HCT116 (cell line): ENCODE measurements around the gene KDSR. TPM values are rescaled to one million over a fixed set of nuclear protein-coding genes. Genes with fewer than 3 reads are reported as not detected.

Source experiments
- ATAC-seq: fragments of 200-7000 bp; cut with Tn5 transposase; 2 replicates; pipeline ENCODE4 v1.9.1; 2020; ENCODE audit warnings: mild to moderate bottlenecking, moderate library complexity
- BruUV-seq: library from RNA; stranded (reverse); fragments of 400-500 nt; replicated peaks from 2 replicates; lab custom pipeline; 2021; lab: Mats Ljungman, UMichigan
- CTCF ChIA-PET: fragments of 300-600 bp; sonication (Branson Sonifier 250); formaldehyde crosslinking; loops from one replicate; lab custom pipeline; 2021; ENCODE audit warnings: antibody characterized with exemption; lab: Charles Lee
- POLR2A ChIA-PET: fragments of 300-600, 350-600 bp; sonication (Branson Sonifier 250); formaldehyde crosslinking; loops from one replicate; lab custom pipeline; 2021; ENCODE audit warnings: antibody characterized with exemption; lab: Charles Lee
- RAD21 ChIA-PET, 2 experiments: fragments of 300-600 bp; sonication (Branson Sonifier 250); formaldehyde crosslinking; loops; one replicate each; lab custom pipeline; 2023; ENCODE audit warnings: low total read pairs in 2 of 2; ENCODE audit not compliant: uncharacterized antibody in 2 of 2, unreplicated experiment in 2 of 2, low non-redundant PET in 1 of 2; lab: Charles Lee
- DNase-seq: peaks from one replicate; pipeline ENCODE4 v3.0.0-alpha.2; 2010; ENCODE audit warnings: low read depth, low spot score
- H2AFZ ChIP-seq: fragments of 200-600 bp; shearing (Covaris generic), sonication (generic); 2 replicates; pipeline ENCODE4 v1.6.1; 2017; ENCODE audit warnings: low read depth, mixed run types, mixed read lengths, antibody characterized with exemption, low read length; ENCODE audit not compliant: poor library complexity, severe bottlenecking
- H3K27ac ChIP-seq: 2 replicates; pipeline ENCODE4 v1.5.1; 2012; ENCODE audit warnings: low read depth, low read length
- H3K27me3 ChIP-seq: fragments of 200-600 bp; sonication (generic); 2 replicates; pipeline ENCODE4 v1.6.1; 2016; ENCODE audit warnings: mixed run types, low read length, mixed read lengths; ENCODE audit not compliant: insufficient read depth
- H3K36me3 ChIP-seq, 2 experiments: fragments of 200-500 bp in 1 of 2; fragments of 200-600 bp in 1 of 2; sonication (Bioruptor generic) in 1 of 2; sonication (generic) in 1 of 2; 2 replicates each; pipeline versions ENCODE4 v1.5.1 to v1.6.1; 2014 to 2016; ENCODE audit warnings: low read length in 2 of 2, inconsistent platforms in 1 of 2, mixed read lengths in 1 of 2, mixed run types in 1 of 2; ENCODE audit not compliant: insufficient read depth in 2 of 2, control insufficient read depth in 1 of 2
- H3K4me1 ChIP-seq, 2 experiments: fragments of 200-600 bp in 1 of 2; sonication (generic) in 1 of 2; 2 replicates each; pipeline versions ENCODE4 v1.5.1 to v1.6.1; 2012 to 2017; ENCODE audit warnings: low read length in 2 of 2, inconsistent platforms in 1 of 2, mild to moderate bottlenecking in 1 of 2, mixed read lengths in 1 of 2, mixed run types in 1 of 2, moderate library complexity in 1 of 2; ENCODE audit not compliant: insufficient read depth in 2 of 2, control insufficient read depth in 1 of 2
- H3K4me2 ChIP-seq: fragments of 200-600 bp; sonication (generic); 2 replicates; pipeline ENCODE4 v1.6.1; 2017; ENCODE audit warnings: mixed run types, low read length, mixed read lengths
- H3K4me3 ChIP-seq, 2 experiments: fragments of 200-600 bp in 1 of 2; sonication (generic) in 1 of 2; replicated peaks in 1 of 2; 2 replicates each; pipeline ENCODE4 v1.5.1; 2011 to 2016; ENCODE audit warnings: low read length in 2 of 2, control low read depth in 1 of 2, low read depth in 1 of 2, mild to moderate bottlenecking in 1 of 2, mixed read lengths in 1 of 2, mixed run types in 1 of 2
- H3K79me2 ChIP-seq: fragments of 200-600 bp; sonication (generic); 2 replicates; pipeline ENCODE4 v1.6.1; 2017; ENCODE audit warnings: mild to moderate bottlenecking, mixed run types, low read length, moderate library complexity, mixed read lengths; ENCODE audit not compliant: insufficient read depth
- H3K9ac ChIP-seq: fragments of 200-600 bp; sonication (generic); 2 replicates; pipeline ENCODE4 v1.6.1; 2016; ENCODE audit warnings: low read length, mixed read lengths
- H3K9me2 ChIP-seq: fragments of 200-600 bp; sonication (generic), shearing (Covaris generic); 2 replicates; pipeline ENCODE4 v1.6.1; 2017; ENCODE audit warnings: mixed run types, mild to moderate bottlenecking, moderate library complexity; ENCODE audit not compliant: insufficient read depth
- H3K9me3 ChIP-seq, 2 experiments: fragments of 200-500 bp in 1 of 2; fragments of 200-600 bp in 1 of 2; sonication (Bioruptor generic) in 1 of 2; sonication (generic) in 1 of 2; 2 replicates each; pipeline ENCODE4 v1.6.1; 2014 to 2017; ENCODE audit warnings: low read length in 2 of 2, mixed read lengths in 2 of 2, inconsistent platforms in 1 of 2, low read depth in 1 of 2, mild to moderate bottlenecking in 1 of 2, mixed run types in 1 of 2, moderate library complexity in 1 of 2; ENCODE audit not compliant: control insufficient read depth in 1 of 2, insufficient read depth in 1 of 2
- H4K20me1 ChIP-seq: fragments of 200-600 bp; sonication (generic), shearing (Covaris generic); 2 replicates; pipeline ENCODE4 v1.6.1; 2017; ENCODE audit warnings: mixed run types, mild to moderate bottlenecking, moderate library complexity; ENCODE audit not compliant: insufficient read depth
- CBX3 ChIP-seq: IDR thresholded peaks from 2 replicates; pipeline ENCODE4 v1.6.1; 2012; ENCODE audit warnings: low read depth
- CEBPB ChIP-seq: IDR thresholded peaks from 2 replicates; pipeline ENCODE4 v1.6.1; 2012; ENCODE audit warnings: low read depth
- CTCF ChIP-seq, 3 experiments: fragments of 200-600 bp in 1 of 3; sonication (generic) in 1 of 3; IDR thresholded peaks in 2 of 3; conservative IDR thresholded peaks in 1 of 3; 2 replicates each; pipeline ENCODE4 v1.5.1; 2012 to 2017; ENCODE audit warnings: low read depth in 2 of 3, low read length in 2 of 3, antibody characterized with exemption in 1 of 3, borderline replicate concordance in 1 of 3, control low read depth in 1 of 3, mild to moderate bottlenecking in 1 of 3, mixed read lengths in 1 of 3, mixed run types in 1 of 3, moderate library complexity in 1 of 3; ENCODE audit not compliant: insufficient read depth in 1 of 3
- EGR1 ChIP-seq: IDR thresholded peaks from 2 replicates; pipeline ENCODE4 v1.6.1; 2012; ENCODE audit warnings: low read depth
- ELF1 ChIP-seq: IDR thresholded peaks from 2 replicates; pipeline ENCODE4 v1.6.1; 2012; ENCODE audit warnings: low read depth, borderline replicate concordance
- FOSL1 ChIP-seq: IDR thresholded peaks from 2 replicates; pipeline ENCODE4 v1.6.1; 2012; ENCODE audit warnings: low read depth
- MAX ChIP-seq: IDR thresholded peaks from 2 replicates; pipeline ENCODE4 v1.6.1; 2012
- POLR2AphosphoS5 ChIP-seq: IDR thresholded peaks from 2 replicates; pipeline ENCODE4 v1.6.1; 2011; ENCODE audit warnings: mild to moderate bottlenecking, low read depth, low read length, moderate library complexity
- RAD21 ChIP-seq: IDR thresholded peaks from 2 replicates; pipeline ENCODE4 v1.6.1; 2012; ENCODE audit warnings: low read depth, mild to moderate bottlenecking
- REST ChIP-seq: IDR thresholded peaks from 2 replicates; pipeline ENCODE4 v1.6.1; 2012; ENCODE audit warnings: low read depth
- SIN3A ChIP-seq: IDR thresholded peaks from 2 replicates; pipeline ENCODE4 v1.6.1; 2012; ENCODE audit warnings: low read depth
- SP1 ChIP-seq: IDR thresholded peaks from 2 replicates; pipeline ENCODE4 v1.6.1; 2012; ENCODE audit warnings: low read depth
- SRF ChIP-seq: IDR thresholded peaks from 2 replicates; pipeline ENCODE4 v1.6.1; 2012; ENCODE audit warnings: low read depth
- TCF7L2 ChIP-seq: IDR thresholded peaks from 2 replicates; pipeline ENCODE4 v1.7.0; 2011; ENCODE audit warnings: borderline replicate concordance, inconsistent platforms; ENCODE audit not compliant: insufficient read depth, insufficient read length; ENCODE audit errors: extremely low read depth
- YY1 ChIP-seq: IDR thresholded peaks from 2 replicates; pipeline ENCODE4 v1.6.1; 2011; ENCODE audit warnings: low read length, low read depth, moderate library complexity, mild to moderate bottlenecking; ENCODE audit not compliant: insufficient replicate concordance; ENCODE audit errors: extremely low read depth
- ZBTB33 ChIP-seq: IDR thresholded peaks from 2 replicates; pipeline ENCODE4 v1.6.1; 2011; ENCODE audit warnings: mild to moderate bottlenecking, low read length, moderate library complexity; ENCODE audit not compliant: insufficient replicate concordance; ENCODE audit errors: extremely low read depth
- ZFX ChIP-seq: fragments of 450-650 bp; IDR thresholded peaks from 2 replicates; pipeline ENCODE4 v1.6.1; 2017
- ZNF274 ChIP-seq: fragments of 200-500 bp; sonication (Bioruptor generic); IDR thresholded peaks from 2 replicates; pipeline ENCODE4 v1.6.1; 2014; ENCODE audit warnings: mild to moderate bottlenecking, low read depth, low read length, inconsistent platforms
- intact Hi-C: fragments of 100-400 bp; cut with micrococcal nuclease; formaldehyde crosslinking; loops from 2 replicates; pipeline ENCODE4 v1.10.0; 2022
- total RNA-seq: library from RNA; stranded (reverse); gene quantifications from one replicate; pipeline ENCODE4 v1.2.1, GENCODE V29; 2021; ENCODE audit not compliant: unreplicated experiment

The KDSR gene
- total RNA-seq, 1 experiment from 2014 or later = 68.6 TPM

GRCh38 chr18:63346480-63347183 lies 20.4 kb downstream of the KDSR start:
- Histone ChIP-seq H3K79me2 (no peaks in the 10 kb centered on the region), H3K27me3 (no peaks in the 10 kb centered on the region)
- TF ChIP-seq TCF7L2 (no peak), REST (no peak), SRF (no peak), MAX (no peak), CEBPB (no peak), YY1 (no peak), POLR2AphosphoS5 (no peak), EGR1 (no peak), SIN3A (no peak), ZFX (no peak), ZNF274 (no peak), ZBTB33 (no peak), CBX3 (no peak), SP1 (no peak), ELF1 (no peak), CTCF (IDR thresholded peaks at IDR 0.05 in 2 of 3, conservative IDR thresholded peaks at IDR 0.05 in 1 of 3; ENCODE audit: borderline replicate concordance in 1 of 3, insufficient read depth in 1 of 3, low read depth in 2 of 3, low read length in 2 of 3) (no peak), RAD21 (no peak), FOSL1 (no peak)
- TF ChIP-seq, all 23 proteins: peak for 0
- no peaks in the 10 kb centered on the region for H4K20me1 ChIP-seq
- no peak overlapping the region for H2AFZ ChIP-seq
- ATAC-seq (no peak), DNase-seq (no peak)
- no peak overlapping the region for H3K4me3 ChIP-seq
- H3K9me3 ChIP-seq = no peaks in the 10 kb centered on the region
- H3K4me1 ChIP-seq = no peaks in the 10 kb centered on the region
- H3K4me2 ChIP-seq = no peak overlapping the region
- no peak overlapping the region for H3K9ac ChIP-seq
- no peak overlapping the region for H3K27ac ChIP-seq
- no peaks in the 10 kb centered on the region for H3K9me2 ChIP-seq
- intact Hi-C loops = loop anchor here (10.0 kb wide), 1 partner anchor 498 kb away; no protein-coding TSS in a partner anchor
- ChIA-PET RAD21 (no interaction called here), CTCF (no interaction called here), POLR2A (no interaction called here)
- H3K36me3 ChIP-seq = peaks cover 27 to 28% of the 10 kb centered on the region in 2 experiments; a peak in 3 of 4 replicates
- BruUV-seq = no TSS peak
